Type B pancreatic cell (in vitro differentiated cells): ENCODE measurements around the gene GRIP1. TPM values are rescaled to one million over a fixed set of nuclear protein-coding genes. Genes with fewer than 3 reads are reported as not detected.

Source experiments
- DNase-seq: peaks from one replicate; pipeline ENCODE4 v3.0.0; 2021; ENCODE audit warnings: mixed read lengths; ENCODE audit not compliant: unreplicated experiment; ENCODE audit errors: extremely low spot score
- H3K27ac Mint-ChIP-seq: 2 replicates; pipeline ENCODE4 v1.8.0; 2021; ENCODE audit warnings: mild to moderate bottlenecking, mixed read lengths
- H3K27me3 Mint-ChIP-seq: 2 replicates; pipeline ENCODE4 v1.8.0; 2021; ENCODE audit warnings: mixed read lengths
- H3K36me3 Mint-ChIP-seq: 2 replicates; pipeline ENCODE4 v1.8.0; 2021; ENCODE audit warnings: mixed read lengths
- H3K4me1 Mint-ChIP-seq: one replicate; pipeline ENCODE4 v1.8.0; 2021; ENCODE audit warnings: mixed read lengths; ENCODE audit not compliant: unreplicated experiment
- H3K4me3 Mint-ChIP-seq: 2 replicates; pipeline ENCODE4 v1.8.0; 2021; ENCODE audit warnings: mild to moderate bottlenecking, mixed read lengths
- H3K9me3 Mint-ChIP-seq: 2 replicates; pipeline ENCODE4 v1.8.0; 2021; ENCODE audit warnings: mixed read lengths
- total RNA-seq: library from RNA; stranded (reverse); gene quantifications from 2 replicates; pipeline ENCODE4 v1.2.1, GENCODE V29; 2021; ENCODE audit warnings: low replicate concordance
- TF ChIP-seq, protein P1 (sequence below): fragments of 200-600 bp; sonication (generic); conservative IDR thresholded peaks from 2 replicates; pipeline ENCODE4 v1.5.0; 2021; ENCODE audit warnings: antibody characterized with exemption, mild to moderate bottlenecking

GRIP1 gene
- total RNA-seq, 1 donor from 2014 or later: 29.0 TPM

DNA sequence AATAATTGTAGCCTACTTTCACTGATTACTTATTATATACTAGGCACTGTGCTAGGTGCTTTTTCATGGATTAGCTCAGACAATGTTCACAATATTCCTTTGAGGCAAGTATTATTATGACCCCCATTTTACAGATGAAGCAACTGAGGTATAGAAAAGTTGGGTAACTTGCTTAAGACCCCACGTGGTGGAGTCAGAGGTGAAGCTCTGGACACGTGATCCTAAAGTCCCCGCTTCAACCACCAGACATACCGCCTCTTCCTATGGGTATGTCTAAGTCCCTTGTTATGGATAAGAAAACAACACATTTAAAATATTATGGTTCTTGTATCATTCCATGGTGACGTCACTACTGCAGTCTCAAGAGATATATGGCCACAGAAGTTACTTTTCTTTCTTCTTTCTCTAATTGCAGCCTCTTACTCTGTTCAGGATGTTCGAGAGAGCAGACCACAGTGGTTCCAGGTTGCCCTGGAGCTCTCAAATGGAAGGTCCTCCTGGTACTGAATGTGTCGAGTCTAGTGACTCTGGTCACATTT lies 218.9 kb downstream of the GRIP1 start:
- no peak for DNase-seq
- TF ChIP-seq, protein P1, sequence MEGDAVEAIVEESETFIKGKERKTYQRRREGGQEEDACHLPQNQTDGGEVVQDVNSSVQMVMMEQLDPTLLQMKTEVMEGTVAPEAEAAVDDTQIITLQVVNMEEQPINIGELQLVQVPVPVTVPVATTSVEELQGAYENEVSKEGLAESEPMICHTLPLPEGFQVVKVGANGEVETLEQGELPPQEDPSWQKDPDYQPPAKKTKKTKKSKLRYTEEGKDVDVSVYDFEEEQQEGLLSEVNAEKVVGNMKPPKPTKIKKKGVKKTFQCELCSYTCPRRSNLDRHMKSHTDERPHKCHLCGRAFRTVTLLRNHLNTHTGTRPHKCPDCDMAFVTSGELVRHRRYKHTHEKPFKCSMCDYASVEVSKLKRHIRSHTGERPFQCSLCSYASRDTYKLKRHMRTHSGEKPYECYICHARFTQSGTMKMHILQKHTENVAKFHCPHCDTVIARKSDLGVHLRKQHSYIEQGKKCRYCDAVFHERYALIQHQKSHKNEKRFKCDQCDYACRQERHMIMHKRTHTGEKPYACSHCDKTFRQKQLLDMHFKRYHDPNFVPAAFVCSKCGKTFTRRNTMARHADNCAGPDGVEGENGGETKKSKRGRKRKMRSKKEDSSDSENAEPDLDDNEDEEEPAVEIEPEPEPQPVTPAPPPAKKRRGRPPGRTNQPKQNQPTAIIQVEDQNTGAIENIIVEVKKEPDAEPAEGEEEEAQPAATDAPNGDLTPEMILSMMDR: no peak
- no peak overlapping the region for H3K4me3 Mint-ChIP-seq
- H3K4me1 Mint-ChIP-seq: no peaks in the 10 kb centered on the region
- no peaks in the 10 kb centered on the region for H3K27me3 Mint-ChIP-seq
- no peaks in the 10 kb centered on the region for H3K9me3 Mint-ChIP-seq
- no peaks in the 10 kb centered on the region for H3K36me3 Mint-ChIP-seq
- H3K27ac Mint-ChIP-seq: no peak overlapping the region

DNA sequence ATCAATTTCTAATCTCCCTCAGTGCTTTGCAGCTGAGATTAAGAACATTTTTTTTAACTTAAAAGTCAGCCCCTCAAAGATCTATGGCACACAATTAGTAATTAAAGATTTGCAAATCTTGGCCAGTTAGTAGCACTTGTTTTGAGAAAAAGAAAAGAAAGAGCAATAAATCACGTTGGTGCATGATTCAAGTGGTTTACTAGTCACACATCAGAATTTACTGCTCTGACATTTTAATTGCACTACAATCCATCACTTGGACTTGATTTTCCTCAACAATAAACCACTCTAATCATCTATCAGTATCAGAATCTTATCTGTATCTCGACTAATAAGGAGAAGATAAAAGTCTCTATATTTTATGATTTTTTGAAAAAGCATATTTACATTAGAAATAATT lies 222.3 kb downstream of the GRIP1 start:
- Mint-ChIP-seq H3K27me3 (no peaks in the 10 kb centered on the region), H3K36me3 (no peaks in the 10 kb centered on the region), H3K9me3 (no peaks in the 10 kb centered on the region), H3K4me3 (no peak overlapping the region), H3K27ac (no peak overlapping the region), H3K4me1 (no peaks in the 10 kb centered on the region)
- DNase-seq: no peak
- TF ChIP-seq, protein P1: no peak

DNA sequence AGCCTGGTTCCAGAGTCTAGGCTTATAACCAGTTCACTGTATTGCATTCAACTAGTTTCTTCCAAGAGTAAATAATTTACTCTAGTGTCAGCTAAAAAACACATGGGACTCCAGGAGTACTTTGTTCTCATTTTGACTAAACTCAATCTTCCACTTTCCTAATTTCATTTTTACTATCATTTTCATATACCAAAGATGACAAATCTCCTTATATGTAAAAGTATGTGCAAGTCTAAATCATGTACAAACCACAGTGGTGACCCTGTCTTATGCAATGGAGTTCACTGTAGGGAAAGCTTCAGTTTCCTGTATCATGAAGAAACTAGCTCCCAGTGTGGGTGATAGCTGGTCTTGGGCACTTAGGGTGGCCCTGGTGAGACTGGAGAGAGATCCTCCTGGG lies 225.0 kb downstream of the GRIP1 start:
- no peaks in the 10 kb centered on the region for H3K4me1 Mint-ChIP-seq

DNA sequence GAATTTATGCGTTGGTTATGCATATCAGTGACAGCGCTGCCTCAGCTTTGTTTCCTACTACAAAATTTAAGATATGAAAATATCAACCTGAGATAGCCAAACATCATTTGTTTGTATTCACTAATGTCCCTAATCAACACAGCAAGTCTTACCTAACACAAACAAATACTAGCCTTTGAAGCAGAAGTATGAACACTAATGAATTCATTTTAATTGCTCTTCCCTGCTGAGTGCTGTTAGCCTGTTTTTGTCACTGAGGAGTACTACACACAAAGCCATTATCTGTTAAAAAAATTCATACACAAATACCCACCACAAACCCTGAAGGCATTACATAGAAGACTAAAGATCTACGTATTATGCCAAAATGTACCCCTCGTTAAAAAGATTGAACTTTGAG lies 225.8 kb downstream of the GRIP1 start:
- Mint-ChIP-seq H3K4me1 (no peaks in the 10 kb centered on the region), H3K27ac (no peak overlapping the region), H3K4me3 (no peak overlapping the region), H3K36me3 (no peaks in the 10 kb centered on the region), H3K27me3 (no peaks in the 10 kb centered on the region), H3K9me3 (no peaks in the 10 kb centered on the region)
- TF ChIP-seq, protein P1: no peak
- DNase-seq: no peak

More for the DNA sequence above, 225.0 kb downstream of the GRIP1 start:
- no peak overlapping the region for H3K4me3 Mint-ChIP-seq
- no peaks in the 10 kb centered on the region for H3K27me3 Mint-ChIP-seq
- no peak overlapping the region for H3K27ac Mint-ChIP-seq
- TF ChIP-seq, protein P1: no peak
- H3K36me3 Mint-ChIP-seq: no peaks in the 10 kb centered on the region
- no peak for DNase-seq
- no peaks in the 10 kb centered on the region for H3K9me3 Mint-ChIP-seq

DNA sequence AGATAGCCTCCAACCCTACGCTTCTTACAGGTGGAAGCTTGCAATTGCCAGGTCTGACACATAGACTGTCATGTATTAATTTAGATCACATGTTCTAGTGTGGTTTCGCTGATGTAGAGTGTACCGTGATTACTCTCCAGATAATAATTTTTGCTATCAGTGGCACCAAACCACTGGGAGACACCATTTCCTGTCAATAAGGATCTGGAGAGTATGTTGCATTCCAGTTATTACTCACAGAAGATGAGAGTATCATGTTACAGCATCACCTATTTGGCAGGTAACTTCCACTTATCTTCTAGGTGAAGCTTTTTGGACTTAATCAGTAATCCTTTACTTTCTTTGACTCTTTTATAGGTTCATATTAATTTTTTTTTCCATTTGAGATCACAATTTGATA lies 229.3 kb downstream of the GRIP1 start:
- DNase-seq: no peak
- Mint-ChIP-seq H3K27ac (no peak overlapping the region), H3K4me3 (no peak overlapping the region), H3K36me3 (peaks cover 1% of the 10 kb centered on the region), H3K4me1 (no peaks in the 10 kb centered on the region), H3K9me3 (no peaks in the 10 kb centered on the region), H3K27me3 (no peaks in the 10 kb centered on the region)
- TF ChIP-seq, protein P1: no peak

DNA sequence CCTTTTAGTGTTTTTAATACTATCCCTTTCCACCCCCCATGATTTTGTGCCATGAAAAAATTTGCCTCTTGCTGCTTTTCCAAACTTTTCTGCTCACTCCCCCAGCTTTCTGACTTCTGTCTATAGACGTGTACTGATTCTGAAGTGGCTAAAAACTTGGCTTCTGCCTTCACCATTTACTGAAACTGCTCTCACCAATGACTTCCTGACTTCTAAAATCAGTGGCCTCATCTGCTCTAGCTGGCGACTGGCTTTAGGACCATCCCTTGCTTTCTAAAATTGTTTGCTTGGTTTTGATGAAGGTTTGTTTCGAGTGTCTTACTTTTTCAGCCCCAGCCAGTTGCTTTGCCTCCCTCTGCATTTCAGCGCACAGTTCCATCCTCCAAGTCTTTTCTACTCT lies 231.2 kb downstream of the GRIP1 start:
- TF ChIP-seq, protein P1: no peak
- no peak for DNase-seq
- Mint-ChIP-seq H3K27me3 (no peaks in the 10 kb centered on the region), H3K4me3 (no peak overlapping the region), H3K4me1 (no peaks in the 10 kb centered on the region), H3K36me3 (peaks cover 3% of the 10 kb centered on the region), H3K9me3 (no peaks in the 10 kb centered on the region), H3K27ac (no peak overlapping the region)
